GM12878 (cell line): ENCODE measurements around the gene OR5AU1.

ENCODE experiments used
- CTCF ChIP-seq, 3 experiments: IDR thresholded peaks in 2 of 3; conservative IDR thresholded peaks in 1 of 3; 2 replicates each; pipeline ENCODE4 v1.5.1; 2011; ENCODE audit warnings: low read depth in 3 of 3, low read length in 3 of 3, mild to moderate bottlenecking in 3 of 3, control low read depth in 2 of 3, moderate library complexity in 2 of 3, inconsistent platforms in 1 of 3, mixed read lengths in 1 of 3; ENCODE audit not compliant: control insufficient read depth in 2 of 3, insufficient read depth in 1 of 3; ENCODE audit errors: extremely low read depth in 1 of 3
- E2F4 ChIP-seq: IDR thresholded peaks from 2 replicates; pipeline ENCODE4 v1.6.1; 2012; ENCODE audit warnings: low read depth, low read length, improper control_type of control experiment
- EZH2 ChIP-seq: IDR thresholded peaks from 2 replicates; pipeline ENCODE4 v1.6.1; 2012; ENCODE audit warnings: low read depth, mild to moderate bottlenecking, control low read depth, inconsistent platforms, low read length, borderline replicate concordance; ENCODE audit not compliant: control insufficient read depth
- FOS ChIP-seq: IDR thresholded peaks from 3 replicates; pipeline ENCODE4 v1.6.1; 2011; ENCODE audit warnings: borderline replicate concordance; ENCODE audit not compliant: insufficient read length; ENCODE audit errors: extremely low read depth
- PKNOX1 ChIP-seq: fragments of 450-650 bp; IDR thresholded peaks from 2 replicates; pipeline ENCODE4 v1.6.1; 2016; ENCODE audit warnings: mild to moderate bottlenecking
- POLR2AphosphoS5 ChIP-seq: IDR thresholded peaks from 2 replicates; pipeline ENCODE4 v1.6.1; 2011; ENCODE audit warnings: mild to moderate bottlenecking, low read length, inconsistent platforms
- SP1 ChIP-seq: IDR thresholded peaks from one replicate; pipeline ENCODE4 v1.6.1; 2011; ENCODE audit warnings: low read depth, low read length
- TCF7 ChIP-seq: IDR thresholded peaks from 2 replicates; pipeline ENCODE4 v1.6.1; 2014; ENCODE audit warnings: antibody characterized with exemption, borderline replicate concordance
- USF2 ChIP-seq: IDR thresholded peaks from 2 replicates; pipeline ENCODE4 v1.6.1; 2011; ENCODE audit warnings: low read depth, low read length, improper control_type of control experiment, borderline replicate concordance
- YY1 ChIP-seq: IDR thresholded peaks from 2 replicates; pipeline ENCODE4 v1.6.1; 2011; ENCODE audit warnings: low read depth, mild to moderate bottlenecking, low read length
- TF ChIP-seq, protein P1 (sequence below): fragments of 450-650 bp; IDR thresholded peaks from 2 replicates; pipeline ENCODE4 v1.6.1; 2017; ENCODE audit warnings: low read depth, mild to moderate bottlenecking, moderate library complexity

- TF ChIP-seq POLR2AphosphoS5: no peak
- no peak for TF ChIP-seq EZH2
- no peak for TF ChIP-seq CTCF (IDR thresholded peaks at IDR 0.05 in 2 of 3, conservative IDR thresholded peaks at IDR 0.05 in 1 of 3; ENCODE audit: control insufficient read depth in 2 of 3, extremely low read depth in 1 of 3, insufficient read depth in 1 of 3, low read depth in 3 of 3, low read length in 3 of 3)
- no peak for TF ChIP-seq SP1
- TF ChIP-seq YY1: no peak
- TF ChIP-seq, protein P1, sequence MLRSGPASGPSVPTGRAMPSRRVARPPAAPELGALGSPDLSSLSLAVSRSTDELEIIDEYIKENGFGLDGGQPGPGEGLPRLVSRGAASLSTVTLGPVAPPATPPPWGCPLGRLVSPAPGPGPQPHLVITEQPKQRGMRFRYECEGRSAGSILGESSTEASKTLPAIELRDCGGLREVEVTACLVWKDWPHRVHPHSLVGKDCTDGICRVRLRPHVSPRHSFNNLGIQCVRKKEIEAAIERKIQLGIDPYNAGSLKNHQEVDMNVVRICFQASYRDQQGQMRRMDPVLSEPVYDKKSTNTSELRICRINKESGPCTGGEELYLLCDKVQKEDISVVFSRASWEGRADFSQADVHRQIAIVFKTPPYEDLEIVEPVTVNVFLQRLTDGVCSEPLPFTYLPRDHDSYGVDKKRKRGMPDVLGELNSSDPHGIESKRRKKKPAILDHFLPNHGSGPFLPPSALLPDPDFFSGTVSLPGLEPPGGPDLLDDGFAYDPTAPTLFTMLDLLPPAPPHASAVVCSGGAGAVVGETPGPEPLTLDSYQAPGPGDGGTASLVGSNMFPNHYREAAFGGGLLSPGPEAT: no peak
- TF ChIP-seq TCF7: no peak
- no peak for TF ChIP-seq E2F4
- TF ChIP-seq USF2: no peak
- TF ChIP-seq PKNOX1: no peak
- no peak for TF ChIP-seq FOS
Observed at GRCh38 chr14:21182166-21182565, 26.3 kb upstream of the OR5AU1 start.
